Ammon's horn (tissue), 1 donor: ENCODE data around the gene SPOCK1.

ENCODE experiments used
- DNase-seq: peaks from one replicate; pipeline ENCODE4 v3.0.0-alpha.2; 2016; ENCODE audit warnings: low spot score

Gene SPOCK1

DNA sequence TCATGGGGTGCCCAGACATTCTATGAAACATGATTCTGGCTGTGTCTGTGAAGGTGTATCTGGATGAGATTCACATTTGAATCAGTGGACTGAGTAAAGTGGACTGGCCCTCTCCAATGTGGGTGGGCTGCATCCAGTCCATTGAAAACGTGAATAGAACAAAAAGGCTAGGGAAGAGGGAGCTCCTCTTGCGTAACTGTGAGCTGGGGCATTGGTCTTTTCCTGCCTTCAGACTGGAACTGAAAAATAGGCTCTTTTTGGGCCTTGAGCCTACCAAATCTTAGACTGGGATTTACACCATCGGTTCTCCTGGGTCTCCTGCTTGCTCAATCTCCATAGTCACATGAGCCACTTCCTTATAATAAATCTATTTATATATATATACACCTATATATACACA, 170.1 kb downstream of the SPOCK1 start:
- no peak for DNase-seq

DNA sequence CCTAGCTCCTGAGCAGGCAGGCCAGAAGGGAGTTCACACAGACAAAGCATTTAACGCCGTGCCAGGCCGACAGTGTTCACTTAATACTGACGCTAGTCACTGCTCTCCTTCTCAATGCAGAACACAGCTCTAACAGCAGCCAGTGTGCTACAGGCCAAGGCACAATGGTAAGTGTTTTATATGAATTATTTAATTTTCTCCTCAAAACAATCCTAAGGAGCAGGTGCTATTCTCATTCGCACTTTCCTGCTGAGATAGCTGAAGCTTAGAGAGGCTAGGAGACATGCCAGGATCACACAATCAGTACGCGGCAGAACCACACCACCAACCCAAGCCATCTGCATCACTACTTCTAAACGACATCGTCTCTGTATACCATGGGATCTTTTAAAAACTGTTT, 170.7 kb downstream of the SPOCK1 start:
- no peak for DNase-seq

DNA sequence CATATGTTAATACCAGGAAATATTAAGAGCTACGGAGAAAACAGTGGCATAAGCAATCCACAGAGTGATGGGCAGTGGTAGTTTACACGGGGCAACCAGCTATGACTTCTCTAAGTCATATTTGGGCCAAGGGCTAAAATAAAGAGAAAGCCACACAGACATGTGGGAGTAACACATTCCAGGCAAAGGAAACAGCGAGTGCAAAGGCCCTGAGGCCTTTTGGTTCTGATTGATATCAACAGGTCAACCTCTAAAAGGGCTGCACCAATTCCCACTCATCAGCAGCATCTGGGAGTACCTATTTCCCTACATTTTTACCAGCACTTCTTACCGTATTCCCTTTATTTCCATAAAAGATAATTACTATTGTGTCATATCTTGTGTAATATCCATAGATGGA, 173.4 kb downstream of the SPOCK1 start:
- DNase-seq, result no peak

DNA sequence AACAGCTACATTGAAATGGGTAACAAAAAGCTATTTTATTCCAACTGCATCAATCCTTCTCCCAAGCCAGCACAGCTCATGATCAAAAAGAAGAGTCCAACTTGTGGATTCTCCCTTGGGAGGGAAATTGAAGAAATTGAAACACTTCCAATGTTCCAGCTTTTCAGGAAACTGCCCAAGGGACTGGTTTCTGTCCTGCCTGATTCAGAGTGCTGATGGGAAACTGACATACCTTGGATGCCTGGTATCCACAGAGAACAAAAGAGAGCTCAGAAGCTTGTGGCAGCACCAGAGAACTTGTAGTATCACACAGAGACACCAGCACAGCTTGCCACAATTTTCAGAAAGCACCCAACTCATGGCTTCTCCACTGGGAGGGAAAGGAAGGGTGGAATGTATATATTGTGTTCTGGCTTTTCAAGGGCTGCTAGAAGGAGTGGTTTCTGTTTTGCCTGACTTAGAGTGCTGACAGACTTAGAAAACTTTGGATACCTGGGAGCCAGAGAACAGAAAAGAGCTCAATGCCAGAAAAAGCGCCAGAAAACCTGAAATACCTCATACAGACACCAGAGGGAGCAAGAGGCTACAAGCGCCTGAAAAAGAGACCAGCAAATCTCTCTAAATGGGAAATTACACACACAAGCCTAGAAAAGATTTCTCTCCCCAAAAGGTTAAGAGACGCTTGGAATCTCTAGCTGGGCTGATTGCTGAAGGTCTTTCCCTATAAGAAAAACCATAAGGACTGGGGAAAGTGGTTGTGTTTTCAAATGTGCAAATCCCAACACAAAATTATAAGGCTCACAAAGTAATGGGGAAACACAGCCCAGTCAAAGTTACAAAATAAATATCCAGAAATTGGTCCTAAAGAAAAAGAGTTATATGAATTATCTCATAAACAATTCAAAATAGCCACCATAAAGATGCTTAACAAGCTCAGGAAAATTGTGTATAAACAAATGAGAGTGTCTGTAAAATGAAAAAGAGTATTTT, 178.8 kb downstream of the SPOCK1 start:
- peak; percentile 51 for DNase-seq

DNA sequence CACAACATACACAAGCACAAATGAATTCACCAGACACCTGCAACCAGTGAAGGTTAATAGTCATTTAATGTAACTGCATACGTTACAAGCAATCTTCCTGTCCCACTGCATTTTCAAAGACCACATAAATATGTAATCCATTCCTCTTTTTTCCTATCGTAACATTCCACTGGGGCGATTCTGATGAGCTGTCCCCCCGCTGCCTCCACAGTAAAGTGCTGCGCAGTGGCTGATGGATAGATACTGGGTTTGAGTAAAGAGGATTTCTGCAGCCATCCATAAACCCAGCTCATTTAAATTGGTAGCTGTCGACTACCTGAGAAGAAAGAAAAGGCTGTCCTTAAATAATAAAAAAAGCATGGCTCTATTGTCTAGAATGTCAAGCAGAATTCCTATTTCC, 181.1 kb downstream of the SPOCK1 start:
- DNase-seq, result no peak

DNA sequence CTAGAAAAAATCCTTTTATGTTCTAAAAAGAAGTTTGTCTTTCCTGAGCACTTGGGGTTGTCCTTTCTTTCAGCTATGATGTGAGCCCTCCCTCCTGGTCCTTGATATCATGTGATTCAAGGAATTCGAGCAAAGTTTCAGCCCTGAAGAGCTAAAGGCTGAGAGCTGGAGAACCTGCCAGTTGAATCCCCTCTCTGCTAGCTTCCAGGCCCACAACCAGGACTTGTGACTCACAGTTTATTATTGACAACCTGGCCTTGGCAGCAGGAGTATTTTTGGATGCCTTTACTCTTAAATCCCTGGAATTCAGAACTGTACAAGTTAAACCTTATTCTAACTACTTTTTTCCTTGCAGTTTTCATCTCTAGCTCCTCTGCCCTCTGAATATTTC, 182.8 kb downstream of the SPOCK1 start:
- no peak for DNase-seq

DNA sequence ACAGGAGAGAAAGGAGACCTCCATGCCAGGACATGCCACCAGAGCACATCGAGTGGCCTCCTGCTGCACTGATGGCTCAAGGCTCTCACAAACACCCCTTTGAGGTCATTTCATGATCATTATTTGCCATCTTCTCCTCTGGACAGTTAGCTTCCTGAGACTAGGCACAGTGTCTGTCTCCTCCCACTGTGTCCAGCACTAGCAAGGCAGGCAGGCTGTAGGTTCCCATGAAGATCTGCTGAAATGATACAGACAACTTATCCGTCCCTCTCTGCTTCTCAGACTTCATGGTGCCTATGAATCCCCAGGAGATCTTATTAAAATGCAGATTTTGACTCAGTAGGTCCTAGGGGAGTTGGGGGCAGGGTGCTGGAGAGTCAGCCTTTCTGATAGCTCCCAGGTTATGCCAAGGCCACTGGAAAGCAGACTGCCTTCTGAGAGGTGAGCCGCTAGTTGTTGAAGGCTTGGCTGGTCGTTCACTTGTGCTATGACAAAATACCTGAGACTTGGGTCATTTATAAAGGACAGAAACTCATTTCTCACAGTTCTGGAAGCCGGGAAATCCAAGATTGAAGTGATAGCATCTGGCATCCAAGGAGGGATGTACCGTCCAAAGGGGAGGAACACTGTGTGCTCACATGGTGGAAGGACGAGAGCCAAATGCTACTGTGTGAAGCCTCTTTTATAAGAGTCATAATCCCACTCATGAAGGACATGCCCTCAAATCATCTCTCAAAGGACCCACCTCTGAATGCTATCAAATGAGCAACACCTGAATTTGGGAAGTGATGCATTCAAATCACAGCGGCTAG, 183.4 kb downstream of the SPOCK1 start:
- no peak for DNase-seq

DNA sequence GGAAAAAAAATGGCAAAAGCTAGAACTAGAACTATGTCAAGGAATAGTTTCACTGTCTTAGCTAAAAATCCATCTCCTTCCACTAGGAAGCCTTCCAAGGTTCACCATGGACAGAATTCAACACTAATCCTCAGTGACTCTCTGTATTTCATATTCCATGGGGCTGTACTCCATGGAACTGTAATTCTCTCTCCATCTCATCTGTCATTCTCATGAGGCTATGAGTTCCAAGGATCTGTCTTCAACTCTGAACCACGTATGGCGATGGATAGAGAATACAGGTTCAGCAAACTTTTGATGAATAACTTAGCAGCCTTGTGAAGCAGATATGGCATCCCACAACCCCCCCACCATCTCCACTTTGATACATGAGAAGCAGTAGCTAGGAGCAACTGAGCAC, 184.0 kb downstream of the SPOCK1 start:
- no peak for DNase-seq

DNA sequence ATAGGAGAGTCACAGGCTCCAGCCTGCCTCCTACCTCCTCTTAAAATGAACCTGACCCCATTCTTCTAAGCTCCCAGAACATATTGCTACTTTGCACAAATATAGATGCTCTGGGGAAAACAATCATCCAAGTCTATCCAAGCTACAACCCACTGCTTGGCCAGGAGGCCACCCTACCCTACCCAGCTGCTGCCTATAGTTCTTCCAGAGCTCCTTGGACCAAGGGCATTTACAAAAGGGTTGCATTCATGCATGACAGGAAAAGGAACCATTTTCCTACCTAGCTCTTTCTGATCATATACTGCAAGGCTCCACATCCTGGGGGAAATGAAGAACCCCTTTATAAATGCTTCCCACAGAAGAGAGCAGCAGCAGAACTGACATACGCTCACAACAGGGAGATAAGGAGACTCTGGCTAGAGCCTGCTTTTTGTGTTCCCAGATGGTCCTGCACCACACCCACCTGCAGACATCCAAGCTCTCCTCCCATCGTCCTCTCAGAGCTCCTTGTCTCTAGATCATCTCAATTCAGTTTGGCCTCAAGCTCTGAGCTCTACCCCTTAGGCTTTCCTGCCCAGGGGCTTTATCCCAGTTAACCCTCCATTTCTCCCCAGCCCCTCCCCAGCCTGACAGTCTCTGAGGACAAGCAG, 185.5 kb downstream of the SPOCK1 start:
- no peak for DNase-seq

DNA sequence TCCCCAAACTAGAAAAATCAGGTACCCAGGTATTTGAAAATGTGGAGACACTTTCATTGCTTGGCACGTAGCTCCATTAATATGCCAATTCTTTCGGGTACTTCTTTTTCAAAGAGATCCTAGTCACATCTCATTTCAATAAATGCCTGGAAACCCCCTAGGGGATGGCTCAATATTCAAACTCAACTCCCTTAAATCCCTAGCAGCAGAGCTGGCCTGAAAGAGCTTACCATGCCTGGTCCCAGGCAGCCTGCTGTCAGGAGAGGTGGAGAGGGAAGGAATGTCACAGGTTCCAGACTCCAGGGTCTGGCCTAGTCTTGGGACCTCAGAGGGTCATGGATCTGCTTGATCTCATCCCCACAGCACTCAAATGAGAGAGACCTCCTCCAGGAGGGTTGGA, 187.1 kb downstream of the SPOCK1 start:
- no peak for DNase-seq

DNA sequence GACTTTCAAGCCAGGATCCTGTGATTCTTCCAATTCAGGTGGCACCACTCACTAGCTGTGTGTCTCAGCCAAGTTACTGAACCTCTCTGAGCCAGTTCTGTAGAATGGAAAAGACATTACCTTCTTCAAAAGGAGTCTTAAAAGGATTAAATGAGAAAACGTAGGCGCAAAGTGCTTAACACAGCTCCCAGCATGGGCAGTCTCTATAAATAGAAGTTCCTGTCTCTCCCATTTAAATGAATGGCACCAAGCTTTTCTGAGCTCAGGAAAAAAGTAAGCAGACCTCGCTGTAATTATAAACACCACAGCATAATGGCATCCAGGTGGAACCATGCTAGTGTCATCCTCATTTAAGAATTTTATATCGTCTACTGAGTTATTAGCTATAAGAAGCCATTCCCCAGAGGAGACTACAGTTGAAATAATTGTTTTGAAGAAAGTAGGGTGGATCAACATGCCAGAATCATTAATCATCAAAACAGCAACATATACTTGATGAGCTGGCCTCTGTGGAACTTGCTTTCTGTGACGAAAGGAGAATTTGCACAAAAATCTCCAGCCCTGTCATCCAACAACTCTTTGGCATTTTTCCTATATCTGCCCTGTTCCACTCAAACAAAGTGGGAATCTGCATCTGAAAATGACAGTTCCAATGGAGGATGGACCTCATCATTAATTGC, 188.9 kb downstream of the SPOCK1 start:
- no peak for DNase-seq

DNA sequence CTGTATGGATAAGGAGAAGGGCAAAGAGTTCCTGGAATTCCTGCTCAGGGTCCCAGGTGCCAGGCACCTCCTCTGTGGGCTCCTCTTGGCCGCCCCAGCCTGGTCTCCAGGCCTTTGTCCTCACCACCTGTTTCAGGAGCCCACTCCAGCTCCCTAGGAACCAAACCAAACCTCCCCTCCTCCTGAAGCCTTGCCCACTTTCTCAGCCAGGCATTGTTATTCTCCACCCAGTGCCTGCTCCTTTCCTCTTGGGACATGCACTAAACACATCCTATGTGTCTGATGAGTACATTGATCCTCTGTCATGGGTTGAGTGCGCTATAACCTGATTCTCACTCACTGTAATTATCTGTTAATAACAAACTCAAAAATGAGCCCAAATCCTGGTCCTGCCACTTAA, 189.8 kb downstream of the SPOCK1 start:
- no peak for DNase-seq

DNA sequence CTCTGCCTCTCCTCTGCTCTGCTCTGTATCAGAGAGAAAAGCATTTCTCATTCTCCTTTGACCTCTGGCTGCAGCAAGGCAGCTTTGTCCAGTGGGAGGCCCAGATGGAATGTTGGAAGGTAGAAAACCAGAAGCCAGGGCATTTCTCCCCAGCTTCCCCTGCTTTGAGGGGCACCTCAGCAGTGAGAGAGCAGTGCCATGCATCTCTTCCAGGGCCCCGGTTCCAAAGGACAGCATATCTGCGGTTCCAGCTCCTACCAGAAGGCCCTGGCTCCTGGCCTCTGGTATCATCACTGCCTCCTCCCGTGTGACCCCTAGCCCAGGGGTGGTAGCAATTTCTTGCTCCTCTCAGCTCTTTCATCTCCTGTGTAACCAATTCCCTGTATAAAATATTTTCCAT, 190.8 kb downstream of the SPOCK1 start:
- no peak for DNase-seq

DNA sequence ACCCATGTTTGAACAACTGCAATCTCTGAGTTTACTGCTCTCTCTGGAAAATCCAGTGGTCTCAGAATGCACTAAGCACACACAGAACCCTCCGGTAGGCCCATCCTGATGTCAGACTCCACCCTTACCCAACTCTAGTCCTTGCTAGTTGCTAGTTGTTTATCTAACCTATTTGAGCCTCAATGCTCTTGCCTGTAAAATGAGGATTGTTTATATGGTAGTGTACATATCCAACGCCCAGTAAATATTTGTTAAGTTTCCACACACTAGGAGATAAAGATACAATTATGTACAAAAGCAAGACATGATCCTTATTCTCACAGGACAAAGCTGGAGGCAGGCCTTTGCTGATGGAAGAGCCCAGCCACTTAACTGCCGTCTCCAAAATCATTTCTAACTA, 192.2 kb downstream of the SPOCK1 start:
- DNase-seq, result no peak

DNA sequence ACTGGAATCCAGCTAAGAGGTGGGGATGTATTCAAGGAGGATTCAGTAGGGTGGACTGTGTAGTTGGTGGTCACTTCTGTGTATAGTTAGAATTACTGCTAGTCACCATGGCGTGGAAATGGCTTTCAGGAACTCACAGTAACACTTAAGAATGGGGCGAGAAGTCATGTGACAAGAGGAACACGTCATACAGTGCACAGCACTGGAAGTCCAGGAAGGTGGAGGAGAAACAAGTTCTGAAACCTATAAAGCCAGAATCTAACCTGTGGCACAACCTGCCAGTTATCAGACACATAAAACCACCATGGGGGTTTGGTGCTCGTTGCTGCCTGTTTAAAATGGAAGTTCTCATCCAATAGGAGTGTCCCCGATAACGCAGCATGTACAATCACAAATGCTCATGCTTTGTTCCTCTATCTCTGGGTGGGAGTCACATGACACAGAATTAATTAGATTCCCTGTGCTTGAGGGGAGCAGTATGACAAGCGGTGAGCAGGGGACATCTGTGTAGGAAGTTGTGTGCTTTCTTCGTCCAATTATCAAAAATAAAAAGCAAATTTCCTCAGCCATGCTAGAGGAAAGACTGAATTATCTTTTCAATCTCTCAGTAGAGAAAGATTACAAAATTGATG, 193.0 kb downstream of the SPOCK1 start:
- no peak for DNase-seq

DNA sequence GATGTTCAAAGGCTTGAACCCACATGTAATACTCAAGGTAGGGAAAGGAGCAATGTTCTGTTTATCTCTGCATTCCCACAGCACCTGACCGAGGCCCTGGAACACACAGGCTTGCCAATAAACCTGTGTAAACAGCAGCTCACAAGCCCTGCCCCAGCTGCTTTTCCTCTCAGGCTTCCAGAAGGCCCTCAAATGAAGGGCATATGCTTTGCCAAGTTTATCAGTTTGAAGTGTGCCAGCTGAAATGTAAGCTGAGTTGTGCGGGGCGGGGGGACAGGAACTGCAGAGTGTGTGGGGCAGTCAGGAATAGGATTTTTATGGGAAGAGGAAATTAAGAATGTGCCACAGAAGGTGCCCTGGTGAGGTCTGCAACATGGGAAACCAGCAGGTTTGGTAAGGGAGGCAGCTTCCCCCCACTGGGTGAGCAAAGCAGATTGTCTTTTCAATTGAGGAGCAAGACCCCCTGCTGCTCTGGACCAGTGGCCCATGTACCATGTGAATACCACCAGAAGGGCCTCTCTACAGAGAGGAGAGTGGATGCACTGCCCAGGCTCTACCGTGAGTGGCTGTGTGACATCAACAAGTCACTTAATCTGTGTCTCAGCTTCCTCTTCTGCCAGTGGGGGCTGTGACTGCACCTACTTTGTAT, 194.8 kb downstream of the SPOCK1 start:
- DNase-seq, result no peak

DNA sequence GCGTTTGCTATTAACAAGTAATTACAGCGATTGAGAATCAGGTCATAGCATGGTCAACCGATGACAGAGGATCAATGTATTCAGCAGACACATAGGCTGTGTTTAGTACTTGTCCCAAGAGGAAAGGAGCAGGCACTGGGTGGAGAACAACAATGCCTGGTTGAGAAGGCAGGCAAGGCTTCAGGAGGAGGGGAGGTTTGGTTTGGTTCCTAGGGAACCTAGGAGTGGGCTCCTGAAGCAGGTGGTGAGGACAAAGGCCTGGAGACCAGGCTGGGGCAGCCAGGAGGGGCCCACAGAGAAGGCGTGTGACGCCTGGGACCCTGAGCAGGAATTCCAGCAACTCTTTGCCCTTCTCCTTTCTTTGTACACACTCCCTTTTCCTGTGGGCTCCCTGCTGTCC, 195.6 kb downstream of the SPOCK1 start:
- no peak for DNase-seq

DNA sequence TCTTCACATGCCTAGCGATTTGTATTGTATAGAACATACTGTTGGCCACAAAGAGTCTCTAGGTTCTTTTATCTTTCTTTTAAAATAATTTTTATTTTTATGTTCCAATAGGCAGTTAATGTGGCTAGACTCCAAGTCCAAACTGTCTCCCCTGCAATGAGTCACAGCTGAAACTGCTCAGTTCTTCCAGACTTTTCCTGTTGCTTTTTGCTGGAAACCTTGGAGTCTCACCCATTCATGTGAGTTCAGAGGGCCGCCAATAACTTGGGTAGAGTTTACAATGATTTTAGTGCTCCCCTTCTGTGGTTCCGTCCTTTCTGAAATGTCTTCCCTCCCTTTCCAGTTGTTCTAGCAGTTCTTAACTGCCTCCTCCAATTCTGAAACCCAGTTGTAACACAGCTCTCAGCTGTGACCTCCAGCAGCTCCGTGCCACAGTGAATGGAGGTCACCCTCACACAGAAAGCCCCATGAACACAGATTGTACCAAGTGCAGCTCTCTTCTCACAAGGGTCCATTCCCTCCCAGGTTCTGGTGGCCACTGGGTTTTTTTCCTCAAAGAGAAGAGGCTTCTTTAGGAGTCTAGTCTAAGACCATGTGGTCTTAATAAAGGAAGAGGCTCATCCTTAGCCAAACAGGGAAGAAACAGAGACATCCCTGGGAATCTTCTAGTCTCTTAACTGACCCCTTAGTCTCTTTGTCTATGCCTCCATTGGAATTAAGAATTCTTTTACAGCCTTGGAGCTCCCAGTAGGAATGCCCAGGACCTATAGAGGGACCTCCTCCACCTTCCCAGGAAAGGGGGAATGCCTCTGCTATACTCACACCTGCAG, 198.5 kb downstream of the SPOCK1 start:
- DNase-seq, result no peak

DNA sequence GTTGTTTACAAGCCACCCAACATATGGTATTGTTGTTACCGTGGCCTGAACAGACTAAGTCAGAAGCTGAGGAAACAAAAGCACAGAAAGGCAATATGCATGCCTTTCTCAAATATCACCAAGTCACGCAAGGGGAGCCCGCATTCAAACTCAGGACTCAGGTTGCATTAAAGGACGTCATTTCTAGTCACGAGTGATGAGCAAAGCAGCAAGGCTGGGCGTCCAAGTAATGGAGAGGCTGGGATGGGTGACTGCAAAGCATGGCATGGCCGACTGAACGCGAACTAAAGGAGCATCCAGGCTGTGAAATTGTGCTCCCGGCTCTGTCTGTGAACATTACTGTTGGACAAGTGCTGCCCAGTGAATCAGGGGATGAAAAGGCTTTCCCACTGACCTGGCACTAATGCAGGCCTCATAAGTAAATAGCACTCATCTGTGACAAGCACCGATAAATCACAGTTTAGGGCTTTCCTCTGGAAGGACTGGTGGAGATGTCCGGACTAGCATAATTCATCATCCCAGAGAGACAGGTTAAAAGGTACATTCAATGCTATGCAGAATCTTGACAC, 202.8 kb downstream of the SPOCK1 start:
- DNase-seq, result no peak

DNA sequence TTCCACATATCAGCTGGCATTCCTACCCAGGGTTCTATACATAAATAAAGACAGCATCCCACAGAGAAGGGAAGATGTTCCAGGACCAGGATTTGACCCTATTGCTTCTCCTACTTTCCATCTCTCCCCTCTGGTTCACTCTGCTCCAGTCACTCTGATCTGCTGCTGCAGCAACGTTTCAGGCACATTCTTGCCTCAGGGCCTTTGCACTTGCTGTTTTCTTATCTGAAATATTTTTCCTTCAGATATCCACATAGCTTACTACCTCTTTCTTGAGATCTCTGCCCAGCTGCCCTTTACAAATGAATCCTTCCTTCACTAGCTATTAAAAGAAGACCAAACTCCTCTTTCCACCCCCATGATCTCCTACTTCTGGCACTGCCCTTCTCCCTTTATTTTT, 204.5 kb downstream of the SPOCK1 start:
- no peak for DNase-seq
